Prostate gland (tissue), 2 donors: ENCODE results near the gene COA7.

Experiments
- POLR2A ChIP-seq: fragments of 450-650 bp; IDR thresholded peaks from one replicate; pipeline ENCODE4 v1.6.1; 2016; ENCODE audit warnings: antibody characterized with exemption, mild to moderate bottlenecking
- POLR2AphosphoS5 ChIP-seq: sonication (generic); formaldehyde crosslinking; IDR thresholded peaks from one replicate; pipeline ENCODE4 v1.6.1; 2017; ENCODE audit warnings: antibody characterized with exemption
- TF ChIP-seq, protein P1 (sequence below), 4 experiments: fragments of 200-600 bp in 2 of 4; fragments of 450-650 bp in 2 of 4; sonication (generic) in 2 of 4; IDR thresholded peaks; 1 replicate in 3 of 4; 2 replicates in 1 of 4; pipeline ENCODE4 v1.5.1; 2016 to 2019; ENCODE audit warnings: antibody characterized with exemption in 4 of 4, mild to moderate bottlenecking in 2 of 4, moderate library complexity in 2 of 4

DNA sequence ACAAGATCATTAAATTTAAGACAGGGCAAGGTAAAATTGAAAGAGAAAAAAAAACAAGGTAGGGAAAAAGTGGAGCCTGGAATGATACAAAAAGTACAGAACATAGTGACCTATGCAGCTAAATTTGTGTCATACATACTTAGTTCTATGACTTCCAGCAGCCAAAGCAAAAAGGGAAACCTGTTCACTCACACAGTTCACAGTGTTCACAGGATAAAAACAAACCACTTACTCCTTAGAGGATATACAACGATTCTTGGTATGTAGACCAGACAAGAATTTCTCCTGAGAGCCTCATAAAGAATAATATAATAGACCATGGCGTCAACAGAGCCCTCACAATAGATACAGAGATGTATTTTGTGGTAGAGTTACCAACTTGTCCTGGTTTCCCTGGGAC lies 27.5 kb downstream of the COA7 start:
- TF ChIP-seq, protein P1, sequence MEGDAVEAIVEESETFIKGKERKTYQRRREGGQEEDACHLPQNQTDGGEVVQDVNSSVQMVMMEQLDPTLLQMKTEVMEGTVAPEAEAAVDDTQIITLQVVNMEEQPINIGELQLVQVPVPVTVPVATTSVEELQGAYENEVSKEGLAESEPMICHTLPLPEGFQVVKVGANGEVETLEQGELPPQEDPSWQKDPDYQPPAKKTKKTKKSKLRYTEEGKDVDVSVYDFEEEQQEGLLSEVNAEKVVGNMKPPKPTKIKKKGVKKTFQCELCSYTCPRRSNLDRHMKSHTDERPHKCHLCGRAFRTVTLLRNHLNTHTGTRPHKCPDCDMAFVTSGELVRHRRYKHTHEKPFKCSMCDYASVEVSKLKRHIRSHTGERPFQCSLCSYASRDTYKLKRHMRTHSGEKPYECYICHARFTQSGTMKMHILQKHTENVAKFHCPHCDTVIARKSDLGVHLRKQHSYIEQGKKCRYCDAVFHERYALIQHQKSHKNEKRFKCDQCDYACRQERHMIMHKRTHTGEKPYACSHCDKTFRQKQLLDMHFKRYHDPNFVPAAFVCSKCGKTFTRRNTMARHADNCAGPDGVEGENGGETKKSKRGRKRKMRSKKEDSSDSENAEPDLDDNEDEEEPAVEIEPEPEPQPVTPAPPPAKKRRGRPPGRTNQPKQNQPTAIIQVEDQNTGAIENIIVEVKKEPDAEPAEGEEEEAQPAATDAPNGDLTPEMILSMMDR (IDR thresholded peaks at IDR 0.05): no peak
- TF ChIP-seq POLR2AphosphoS5: no peak
- TF ChIP-seq POLR2A: no peak
